DND-41 (cell line): ENCODE data around the gene IL6R.

ENCODE experiments used
- ATAC-seq: fragments of 200-7000 bp; cut with Tn5 transposase; 3 replicates; pipeline ENCODE4 v1.9.1; 2021; ENCODE audit warnings: low read depth; ENCODE audit not compliant: insufficient read depth
- DNase-seq: peaks from one replicate; pipeline ENCODE4 v3.0.0-alpha.2; 2020
- H2AFZ ChIP-seq: 2 replicates; pipeline ENCODE4 v1.6.0; 2012; ENCODE audit warnings: low read depth, low read length
- H3K27ac ChIP-seq: 2 replicates; pipeline ENCODE4 v1.5.1; 2012; ENCODE audit warnings: low read length, inconsistent platforms
- H3K27me3 ChIP-seq: fragments of 200-600 bp; sonication (generic); 2 replicates; pipeline ENCODE4 v1.6.0; 2012; ENCODE audit warnings: low read length, mild to moderate bottlenecking, inconsistent platforms; ENCODE audit not compliant: insufficient read depth, poor library complexity
- H3K36me3 ChIP-seq: 2 replicates; pipeline ENCODE4 v1.5.1; 2012; ENCODE audit warnings: low read length, inconsistent platforms; ENCODE audit not compliant: insufficient read depth
- H3K4me1 ChIP-seq: 2 replicates; pipeline ENCODE4 v1.5.1; 2012; ENCODE audit warnings: mild to moderate bottlenecking, low read length; ENCODE audit not compliant: insufficient read depth
- H3K4me2 ChIP-seq: 2 replicates; pipeline ENCODE4 v1.6.0; 2012; ENCODE audit warnings: mild to moderate bottlenecking, moderate library complexity, low read length, inconsistent platforms; ENCODE audit not compliant: insufficient read depth
- H3K4me3 ChIP-seq, 2 experiments: fragments of 200-600 bp in 1 of 2; shearing (Covaris generic) in 1 of 2; 2 replicates each; pipeline ENCODE4 v1.5.1; 2012 to 2016; ENCODE audit warnings: inconsistent platforms in 2 of 2, low read length in 2 of 2, mild to moderate bottlenecking in 2 of 2, low read depth in 1 of 2, moderate library complexity in 1 of 2
- H3K79me2 ChIP-seq: 2 replicates; pipeline ENCODE4 v1.6.0; 2012; ENCODE audit warnings: low read length, inconsistent platforms; ENCODE audit not compliant: insufficient read depth
- H3K9ac ChIP-seq: 2 replicates; pipeline ENCODE4 v1.6.0; 2012; ENCODE audit warnings: low read depth, mild to moderate bottlenecking, inconsistent platforms, low read length, moderate library complexity
- H3K9me3 ChIP-seq: 2 replicates; pipeline ENCODE4 v1.5.1; 2012; ENCODE audit warnings: low read length, moderate library complexity, mild to moderate bottlenecking, inconsistent platforms; ENCODE audit not compliant: insufficient read depth, severe bottlenecking
- H4K20me1 ChIP-seq: 2 replicates; pipeline ENCODE4 v1.6.0; 2012; ENCODE audit warnings: low read length; ENCODE audit not compliant: insufficient read depth
- CTCF ChIP-seq: IDR thresholded peaks from 2 replicates; pipeline ENCODE4 v1.5.1; 2012; ENCODE audit warnings: borderline replicate concordance, low read length, moderate library complexity, mild to moderate bottlenecking; ENCODE audit not compliant: poor library complexity, severe bottlenecking; ENCODE audit errors: extremely low read depth
- EZH2 ChIP-seq: IDR thresholded peaks from 3 replicates; pipeline ENCODE4 v1.6.1; 2012; ENCODE audit warnings: borderline replicate concordance, low read depth, mild to moderate bottlenecking, moderate library complexity, low read length, inconsistent platforms; ENCODE audit not compliant: severe bottlenecking

IL6R gene

GRCh38 chr1:154497026-154497806 lies 92.1 kb downstream of the IL6R start:
- Histone ChIP-seq H3K36me3 (no peaks in the 10 kb centered on the region), H2AFZ (no peak overlapping the region), H3K4me3 (no peak overlapping the region), H3K9ac (no peak overlapping the region), H3K27ac (no peak overlapping the region), H3K4me1 (no peaks in the 10 kb centered on the region), H3K4me2 (no peak overlapping the region), H4K20me1 (no peaks in the 10 kb centered on the region), H3K9me3 (no peaks in the 10 kb centered on the region), H3K79me2 (no peaks in the 10 kb centered on the region), H3K27me3 (peaks cover 31% of the 10 kb centered on the region)
- DNase-seq, result no peak
- TF ChIP-seq CTCF, result no peak
- TF ChIP-seq EZH2, result no peak
- no peak for ATAC-seq

DNA sequence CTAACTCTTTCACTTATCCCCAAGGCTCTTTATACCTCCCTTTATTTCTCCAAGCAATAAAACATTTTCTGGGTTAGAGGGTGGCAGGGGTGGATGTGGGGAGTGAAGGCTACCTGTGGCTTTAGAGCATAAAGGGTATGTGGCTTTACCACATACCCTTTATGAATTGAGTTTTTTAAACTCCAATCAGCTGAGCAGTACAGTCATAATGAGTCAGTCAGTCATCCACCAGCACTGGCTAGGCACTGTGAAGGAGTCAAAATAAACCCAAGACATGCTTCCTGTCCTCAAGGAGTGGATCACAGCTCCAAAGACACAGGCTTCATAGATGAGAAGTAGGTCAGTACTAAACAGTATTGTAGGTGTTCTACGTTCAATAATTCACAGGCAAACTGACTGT lies 94.3 kb downstream of the IL6R start:
- Histone ChIP-seq H3K4me1 (no peaks in the 10 kb centered on the region), H3K79me2 (no peaks in the 10 kb centered on the region), H3K9me3 (no peaks in the 10 kb centered on the region), H3K27me3 (peaks cover 17% of the 10 kb centered on the region), H2AFZ (no peak overlapping the region), H3K36me3 (no peaks in the 10 kb centered on the region), H3K9ac (no peak overlapping the region), H3K27ac (no peak overlapping the region), H3K4me3 (no peak overlapping the region), H3K4me2 (no peak overlapping the region), H4K20me1 (no peaks in the 10 kb centered on the region)
- no peak for TF ChIP-seq CTCF
- TF ChIP-seq EZH2, result no peak
- ATAC-seq, result no peak
- no peak for DNase-seq

DNA sequence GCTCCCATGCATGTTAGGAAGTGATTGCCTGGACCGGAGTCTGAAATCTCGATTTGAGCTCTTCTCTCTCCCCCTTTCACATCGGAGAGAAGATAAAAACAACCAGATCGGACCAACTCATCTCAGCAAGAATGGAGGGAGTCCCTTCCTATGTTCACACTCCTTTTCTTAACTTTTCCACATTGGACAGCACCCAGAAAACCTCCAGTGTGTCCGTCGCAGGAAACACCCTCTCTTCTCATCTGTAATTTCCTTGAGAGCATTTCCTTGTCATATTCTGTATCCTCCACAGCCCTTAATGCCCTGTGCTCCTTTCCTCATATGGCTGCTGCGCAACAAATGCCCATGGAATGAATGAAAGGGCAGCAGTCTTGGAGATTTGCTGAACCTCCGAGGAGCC lies 95.4 kb downstream of the IL6R start:
- H3K27me3 ChIP-seq, result peaks cover 11% of the 10 kb centered on the region
- no peak overlapping the region for H3K9ac ChIP-seq
- no peak for TF ChIP-seq CTCF
- TF ChIP-seq EZH2, result no peak
- no peak for ATAC-seq
- no peak overlapping the region for H3K4me2 ChIP-seq
- H3K4me3 ChIP-seq, result no peak overlapping the region
- H2AFZ ChIP-seq, result no peak overlapping the region
- H3K27ac ChIP-seq, result no peak overlapping the region
- H4K20me1 ChIP-seq, result no peaks in the 10 kb centered on the region
- no peak for DNase-seq
- no peaks in the 10 kb centered on the region for H3K36me3 ChIP-seq
- no peaks in the 10 kb centered on the region for H3K4me1 ChIP-seq
- no peaks in the 10 kb centered on the region for H3K79me2 ChIP-seq
- no peaks in the 10 kb centered on the region for H3K9me3 ChIP-seq
